Lower leg skin (tissue), 4 donors: ENCODE data around the gene COG5. TPM values are rescaled to one million over a fixed set of nuclear protein-coding genes. Genes with fewer than 3 reads are reported as not detected.

ENCODE experiments used
- DNase-seq, 2 donors: peaks; one replicate each; pipeline ENCODE4 v3.0.0-alpha.2; 2019; ENCODE audit warnings: low spot score in 2 of 2
- H3K4me3 ChIP-seq: fragments of 200-600 bp; sonication (generic); 2 replicates; pipeline ENCODE4 v1.5.1; 2017; ENCODE audit warnings: mild to moderate bottlenecking, low read depth; ENCODE audit not compliant: poor library complexity, severe bottlenecking
- POLR2A ChIP-seq, 2 donors: fragments of 450-650 bp; IDR thresholded peaks; one replicate each; pipeline ENCODE4 v1.6.1; 2016 to 2017; ENCODE audit warnings: antibody characterized with exemption in 2 of 2, mild to moderate bottlenecking in 1 of 2, moderate library complexity in 1 of 2
- WGBS, 2 donors: methylation state at CpG; one replicate each; pipeline ENCODE4 v1.1.5; 2018; 5-methylcytosine and 5-hydroxymethylcytosine counted together
- intact Hi-C: fragments of 100-400 bp; cut with DNase I; formaldehyde crosslinking; loops from one replicate; pipeline ENCODE4 v1.15.0; 2023; ENCODE audit warnings: low total_unique reads
- total RNA-seq, 4 donors: library from RNA; depleted of rRNA; stranded (reverse); fragments of >200 nt; gene quantifications; one replicate each; pipeline ENCODE4 v1.1.0, GENCODE V29; 2016
- TF ChIP-seq, protein P1 (sequence below), 3 donors: fragments of 450-650 bp; IDR thresholded peaks; one replicate each; pipeline ENCODE4 v1.5.1; 2016; ENCODE audit warnings: antibody characterized with exemption in 3 of 3, mild to moderate bottlenecking in 3 of 3, moderate library complexity in 2 of 3

Gene COG5
- total RNA-seq, 4 donors from 2014 or later: 34.4 to 50.6 (median 43.4) TPM

DNA sequence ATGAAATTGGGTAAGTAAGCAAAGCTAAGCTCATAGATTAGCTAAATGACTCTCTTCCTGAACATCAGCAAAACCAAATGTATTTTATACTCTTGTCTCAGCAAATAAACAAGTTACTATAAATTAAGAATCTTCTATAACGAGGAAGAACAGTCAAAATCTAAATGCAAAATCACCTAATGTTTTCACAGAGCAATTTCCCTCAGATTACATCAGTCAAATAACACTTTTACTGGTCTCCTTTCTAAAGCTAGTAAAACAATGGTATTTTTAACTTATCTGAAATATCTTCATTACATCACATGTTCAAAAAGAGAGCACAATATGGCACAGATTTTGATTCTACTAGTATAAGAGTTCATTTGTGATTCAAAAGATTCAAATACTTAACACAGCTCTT, 110.3 kb downstream of the COG5 start:
- no peak for DNase-seq
- no peak overlapping the region for H3K4me3 ChIP-seq
- intact Hi-C loops: no loop called here
- TF ChIP-seq, protein P1, sequence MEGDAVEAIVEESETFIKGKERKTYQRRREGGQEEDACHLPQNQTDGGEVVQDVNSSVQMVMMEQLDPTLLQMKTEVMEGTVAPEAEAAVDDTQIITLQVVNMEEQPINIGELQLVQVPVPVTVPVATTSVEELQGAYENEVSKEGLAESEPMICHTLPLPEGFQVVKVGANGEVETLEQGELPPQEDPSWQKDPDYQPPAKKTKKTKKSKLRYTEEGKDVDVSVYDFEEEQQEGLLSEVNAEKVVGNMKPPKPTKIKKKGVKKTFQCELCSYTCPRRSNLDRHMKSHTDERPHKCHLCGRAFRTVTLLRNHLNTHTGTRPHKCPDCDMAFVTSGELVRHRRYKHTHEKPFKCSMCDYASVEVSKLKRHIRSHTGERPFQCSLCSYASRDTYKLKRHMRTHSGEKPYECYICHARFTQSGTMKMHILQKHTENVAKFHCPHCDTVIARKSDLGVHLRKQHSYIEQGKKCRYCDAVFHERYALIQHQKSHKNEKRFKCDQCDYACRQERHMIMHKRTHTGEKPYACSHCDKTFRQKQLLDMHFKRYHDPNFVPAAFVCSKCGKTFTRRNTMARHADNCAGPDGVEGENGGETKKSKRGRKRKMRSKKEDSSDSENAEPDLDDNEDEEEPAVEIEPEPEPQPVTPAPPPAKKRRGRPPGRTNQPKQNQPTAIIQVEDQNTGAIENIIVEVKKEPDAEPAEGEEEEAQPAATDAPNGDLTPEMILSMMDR (IDR thresholded peaks at IDR 0.05): no peak
- no peak for TF ChIP-seq POLR2A (IDR thresholded peaks at IDR 0.05)
- WGBS, 2 donors: 91 to 93% methylated on average over 1 of the region's 1 CpG

- H3K4me3 ChIP-seq: no peak overlapping the region
- 76% methylated on average over 1 of the region's 1 CpG for WGBS, 2 donors
- TF ChIP-seq, protein P1 (IDR thresholded peaks at IDR 0.05): no peak
- intact Hi-C loops: no loop called here
- no peak for DNase-seq
These were observed 112.8 kb downstream of the COG5 start for GRCh38 chr7:107450970-107451369.

GRCh38 chr7:107446988-107447387, 116.7 kb downstream of the COG5 start:
- 64 to 66% methylated on average over 1 of the region's 1 CpG for WGBS, 2 donors
- no peak for TF ChIP-seq POLR2A (IDR thresholded peaks at IDR 0.05)
- TF ChIP-seq, protein P1 (IDR thresholded peaks at IDR 0.05): no peak
- no peak for DNase-seq
- intact Hi-C loops: no loop called here
- no peak overlapping the region for H3K4me3 ChIP-seq

DNA sequence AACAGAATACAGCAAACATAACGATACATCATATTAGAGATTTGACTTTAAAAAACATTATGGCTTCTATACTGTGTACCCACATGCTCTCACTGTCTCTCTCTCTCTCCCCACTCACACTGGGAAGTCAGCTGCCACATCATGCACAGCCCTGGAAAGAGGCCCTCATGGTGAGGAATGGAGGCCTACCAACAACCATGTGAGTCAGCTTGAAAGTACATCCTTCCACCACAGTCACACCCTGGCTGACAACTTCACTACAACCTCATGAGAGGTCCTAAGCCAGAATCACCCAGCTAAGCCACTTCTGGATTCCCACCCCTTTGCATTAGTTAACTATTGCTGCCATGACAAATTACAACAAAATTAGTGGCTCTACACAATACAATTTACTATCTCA, 117.2 kb downstream of the COG5 start:
- intact Hi-C loops: no loop called here
- WGBS, 2 donors: 95 to 96% methylated on average over 1 of the region's 1 CpG
- TF ChIP-seq, protein P1 (IDR thresholded peaks at IDR 0.05): no peak
- TF ChIP-seq POLR2A (IDR thresholded peaks at IDR 0.05): no peak
- no peak for DNase-seq
- no peak overlapping the region for H3K4me3 ChIP-seq

DNA sequence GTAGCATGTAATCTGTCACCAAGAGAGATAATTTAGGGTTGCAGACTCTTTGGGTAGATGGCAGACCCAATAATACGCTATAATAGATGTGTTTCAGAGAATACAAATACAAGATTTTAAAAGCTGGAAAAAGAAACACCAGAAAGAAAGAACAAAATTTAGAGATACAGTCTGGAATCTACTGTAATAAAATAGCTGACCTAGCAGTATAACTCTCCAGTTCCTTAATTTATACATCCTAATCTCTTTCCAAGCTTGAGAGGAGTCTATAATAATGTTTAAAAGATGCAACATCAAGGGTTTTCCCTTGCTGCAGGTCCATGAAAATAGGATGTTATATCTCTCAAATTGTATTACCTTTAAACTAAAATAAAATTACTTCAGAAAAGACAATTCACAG, 121.0 kb downstream of the COG5 start:
- intact Hi-C loops: no loop called here
- no peak for TF ChIP-seq POLR2A (IDR thresholded peaks at IDR 0.05)
- TF ChIP-seq, protein P1 (IDR thresholded peaks at IDR 0.05): no peak
- WGBS, 2 donors: 98 to 100% methylated on average over 1 of the region's 1 CpG
- no peak for DNase-seq
- no peak overlapping the region for H3K4me3 ChIP-seq

GRCh38 chr7:107441581-107442422, 121.9 kb downstream of the COG5 start:
- TF ChIP-seq, protein P1 (IDR thresholded peaks at IDR 0.05): no peak
- no peak for TF ChIP-seq POLR2A (IDR thresholded peaks at IDR 0.05)
- DNase-seq: no peak
- no peak overlapping the region for H3K4me3 ChIP-seq
- intact Hi-C loops: no loop called here
